WTC11 (cell line): ENCODE results near the gene TMEM150A.

Source experiments
- CTCF ChIP-seq: fragments of 200-600 bp; IDR thresholded peaks from 2 replicates; pipeline ENCODE4 v1.8.0; 2022; ENCODE audit warnings: antibody characterized with exemption
- FOXP4 ChIP-seq: sonication (generic); formaldehyde crosslinking; IDR thresholded peaks from 2 replicates; pipeline ENCODE4 v1.8.0; 2022; ENCODE audit warnings: mild to moderate bottlenecking, missing genetic modification reagents
- MYBL2 ChIP-seq: sonication (generic); formaldehyde crosslinking; IDR thresholded peaks from 2 replicates; pipeline ENCODE4 v1.8.1; 2023; ENCODE audit warnings: mild to moderate bottlenecking, moderate library complexity, missing genetic modification reagents
- PRRX2 ChIP-seq: fragments of 250-450 bp; sonication (Bioruptor Pico); IDR thresholded peaks from 2 replicates; pipeline ENCODE4 v1.8.0; 2021; ENCODE audit warnings: mild to moderate bottlenecking
- RELA ChIP-seq: sonication (generic); formaldehyde crosslinking; IDR thresholded peaks from 2 replicates; pipeline ENCODE4 v1.8.1; 2022; ENCODE audit warnings: missing genetic modification reagents, mild to moderate bottlenecking, borderline replicate concordance
- TP53 ChIP-seq: sonication (generic); formaldehyde crosslinking; IDR thresholded peaks from 2 replicates; pipeline ENCODE4 v1.8.1; 2023; ENCODE audit warnings: mild to moderate bottlenecking, missing genetic modification reagents

GRCh38 chr2:85553184-85553583 is 49.3 kb downstream of the TMEM150A start:
- TF ChIP-seq MYBL2 (CRISPR knock-in tag) (no peak), CTCF (no peak), RELA (no peak), TP53 (no peak), FOXP4 (no peak), PRRX2 (CRISPR knock-in tag) (no peak)
